Stomach (tissue), 4 donors: ENCODE measurements around the gene VKORC1.

Source experiments
- CTCF ChIP-seq, 7 experiments: fragments of 450-650 bp in 4 of 7; fragments of 200-600 bp in 3 of 7; sonication (generic) in 3 of 7; IDR thresholded peaks; one replicate each; pipeline ENCODE4 v1.5.1; 2016 to 2019; ENCODE audit warnings: antibody characterized with exemption in 7 of 7, control low read depth in 2 of 7, mild to moderate bottlenecking in 1 of 7
- POLR2A ChIP-seq, 4 donors: fragments of 450-650 bp; IDR thresholded peaks; one replicate each; pipeline ENCODE4 v1.6.1; 2016; ENCODE audit warnings: antibody characterized with exemption in 4 of 4, control low read depth in 2 of 4, mild to moderate bottlenecking in 1 of 4, moderate library complexity in 1 of 4

GRCh38 chr16:31112711-31113110 is 18.1 kb upstream of the VKORC1 start:
- TF ChIP-seq CTCF (IDR thresholded peaks at IDR 0.05) (no peak), POLR2A (IDR thresholded peaks at IDR 0.05) (no peak)
